Activated CD8-positive, alpha-beta memory T cell treated with anti-CD3 and anti-CD28 coated beads, Interleukin-2, amount 50 U/mL, for 24 hours (primary cell): ENCODE measurements around the gene SMIM13.

Source experiments
- DNase-seq: peaks from one replicate; pipeline ENCODE4 v3.0.0-alpha.2; 2020; ENCODE audit errors: extremely low read depth

SMIM13 gene

DNA sequence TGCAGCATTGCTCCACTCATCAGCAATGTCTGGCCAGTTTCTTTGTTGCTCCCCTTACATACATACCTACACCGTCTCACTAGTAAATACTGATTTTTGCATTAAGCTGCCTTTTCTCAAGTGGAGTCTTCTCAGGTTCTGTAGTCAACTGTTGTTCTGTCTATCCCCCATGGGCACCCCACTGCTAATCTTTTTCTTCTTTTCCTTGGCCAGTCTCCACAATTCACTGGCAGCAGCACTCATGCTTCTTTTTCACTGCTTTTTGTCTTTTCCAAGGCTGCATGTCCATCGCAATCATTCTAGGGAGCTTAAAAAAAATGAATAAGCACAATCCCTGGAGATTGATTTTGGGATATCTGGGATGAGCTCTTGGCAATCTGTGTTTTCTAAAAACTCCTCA, 28.2 kb downstream of the SMIM13 start:
- DNase-seq = no peak

DNA sequence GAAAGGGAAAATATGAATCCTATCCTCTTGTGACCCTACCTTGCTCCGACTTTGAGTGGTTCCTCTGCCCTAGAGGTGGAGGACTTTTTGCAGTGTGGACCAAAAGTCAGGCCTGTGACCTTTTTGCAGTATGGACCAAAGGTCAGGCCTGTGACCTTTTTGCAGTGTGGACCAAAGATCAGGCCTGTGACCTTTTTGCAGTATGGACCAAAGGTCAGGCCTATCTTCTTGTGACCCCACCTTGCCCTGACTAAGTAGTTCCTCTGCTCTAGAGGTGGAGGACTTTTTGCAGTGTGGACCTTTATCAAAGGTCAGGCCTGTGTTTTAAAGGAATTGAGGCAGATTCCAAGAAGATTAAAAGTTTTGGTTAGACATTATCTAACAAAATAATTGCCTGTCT, 28.7 kb downstream of the SMIM13 start:
- no peak for DNase-seq

DNA sequence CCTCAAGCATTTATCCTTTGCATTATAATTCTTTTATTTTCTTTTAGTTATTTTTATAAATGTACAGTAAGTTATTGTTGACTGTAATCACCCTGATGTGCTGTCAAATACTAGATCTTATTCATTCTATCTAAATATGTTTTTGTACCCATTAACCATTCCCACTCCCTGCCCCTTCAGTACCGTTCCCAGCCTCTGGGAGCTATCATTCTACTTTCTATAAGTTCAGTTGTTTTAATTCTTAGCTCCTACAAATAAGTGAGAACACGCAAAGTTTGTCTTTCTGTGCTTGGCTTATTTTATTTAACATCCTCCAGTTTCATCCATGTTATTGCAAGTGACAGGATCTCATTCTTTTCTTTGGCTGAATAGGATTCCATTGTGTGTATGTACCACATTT, 30.3 kb downstream of the SMIM13 start:
- no peak for DNase-seq

DNA sequence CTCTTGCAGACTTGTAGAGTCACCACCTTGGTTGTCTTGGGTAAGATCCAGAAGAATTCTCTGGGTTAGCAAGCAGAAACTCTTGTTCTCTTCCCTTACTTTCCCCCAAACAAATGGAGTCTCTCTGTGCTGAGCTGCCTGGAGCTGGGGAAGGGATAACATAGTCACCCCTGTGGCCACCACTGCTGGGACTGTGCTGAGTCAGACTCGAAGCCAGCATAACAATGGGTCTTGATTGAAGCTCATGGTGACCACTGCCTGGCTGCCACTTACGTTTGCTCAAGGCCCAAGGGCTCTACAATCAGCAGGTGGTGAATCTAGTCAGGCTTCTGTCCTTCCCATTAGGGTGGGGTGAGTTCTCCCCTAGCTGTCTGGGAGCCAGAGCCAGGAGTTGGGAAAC, 33.2 kb downstream of the SMIM13 start:
- DNase-seq = no peak

- DNase-seq = no peak
Observed at GRCh38 chr6:11128608-11129007, 35.0 kb downstream of the SMIM13 start.

- no peak for DNase-seq
Observed at GRCh38 chr6:11129908-11130565, 36.4 kb downstream of the SMIM13 start.

DNA sequence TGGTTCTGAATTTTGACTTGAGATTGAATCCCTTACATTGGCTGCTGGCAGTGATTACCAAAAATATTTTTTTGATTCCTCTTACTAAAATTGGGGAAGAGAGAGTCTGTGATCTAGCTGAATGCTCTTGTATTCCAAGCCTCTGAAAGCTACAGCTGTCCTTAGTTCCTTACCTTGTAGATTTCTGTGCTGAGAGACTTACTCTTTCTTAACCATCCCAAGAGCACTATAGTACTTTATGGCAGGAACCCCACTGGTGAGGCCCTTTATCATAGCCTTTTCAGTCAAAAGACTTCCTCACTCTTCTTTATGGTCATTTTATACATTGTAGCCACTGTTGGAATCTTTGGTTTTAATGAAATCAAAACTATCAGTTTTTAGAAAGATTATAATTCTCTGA, 37.0 kb downstream of the SMIM13 start:
- no peak for DNase-seq

DNA sequence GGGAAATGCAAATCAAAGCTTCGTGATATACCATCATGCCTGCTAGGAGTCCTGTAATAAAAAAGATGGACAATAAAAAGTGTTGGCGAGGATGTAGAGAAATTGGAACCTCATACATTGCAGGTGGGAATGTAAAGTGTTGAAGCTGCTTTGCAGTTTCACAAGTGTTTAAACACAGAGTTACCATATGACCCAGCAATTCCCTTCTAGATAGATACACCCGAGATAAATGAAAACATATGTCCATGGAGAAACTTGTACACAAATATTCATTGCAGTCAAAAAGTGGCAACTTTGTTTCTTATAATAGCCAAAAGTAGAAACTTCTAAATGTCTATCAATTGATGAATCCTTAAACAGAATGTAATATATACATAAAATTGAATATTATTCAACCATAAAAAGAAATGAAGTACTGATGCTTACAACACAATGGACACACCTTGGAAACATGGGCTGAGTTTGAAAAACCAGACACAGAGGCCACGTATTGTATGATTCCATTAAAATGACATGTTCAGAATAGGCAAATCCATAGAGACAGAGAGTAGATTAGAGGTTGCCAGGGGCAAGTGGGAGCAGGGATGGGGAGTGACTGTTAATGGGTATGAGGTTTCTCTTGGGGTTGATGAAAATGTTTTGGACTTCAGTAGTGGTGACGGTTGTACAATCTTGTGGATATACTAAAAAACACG, 38.7 kb downstream of the SMIM13 start:
- no peak for DNase-seq

GRCh38 chr6:11133281-11133680, 39.6 kb downstream of the SMIM13 start:
- no peak for DNase-seq

- DNase-seq = no peak
Observed at GRCh38 chr6:11136809-11137208, 43.2 kb downstream of the SMIM13 start.

GRCh38 chr6:11139051-11139960, 45.7 kb downstream of the SMIM13 start:
- DNase-seq = no peak

DNA sequence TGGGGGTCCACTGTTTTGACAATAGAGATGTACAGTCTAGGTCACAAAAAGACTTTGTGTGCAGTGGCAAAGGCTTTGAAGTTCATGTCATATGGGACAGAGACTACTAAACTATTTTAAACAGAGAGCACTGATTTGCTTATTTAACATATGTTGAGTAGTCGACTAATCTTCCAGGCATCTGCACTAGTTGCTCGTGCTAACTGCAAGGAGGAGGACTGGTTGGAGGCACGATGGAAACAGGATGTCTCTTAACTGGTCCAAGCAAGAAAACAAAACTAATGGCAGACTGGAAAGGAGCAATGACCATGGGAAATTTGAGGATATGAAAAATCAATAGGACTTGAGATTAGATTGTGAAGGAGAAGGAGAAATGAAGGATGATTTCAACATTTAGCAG, 46.4 kb downstream of the SMIM13 start:
- DNase-seq = no peak

- DNase-seq = no peak
Observed at GRCh38 chr6:11141295-11141694, 47.7 kb downstream of the SMIM13 start.

DNA sequence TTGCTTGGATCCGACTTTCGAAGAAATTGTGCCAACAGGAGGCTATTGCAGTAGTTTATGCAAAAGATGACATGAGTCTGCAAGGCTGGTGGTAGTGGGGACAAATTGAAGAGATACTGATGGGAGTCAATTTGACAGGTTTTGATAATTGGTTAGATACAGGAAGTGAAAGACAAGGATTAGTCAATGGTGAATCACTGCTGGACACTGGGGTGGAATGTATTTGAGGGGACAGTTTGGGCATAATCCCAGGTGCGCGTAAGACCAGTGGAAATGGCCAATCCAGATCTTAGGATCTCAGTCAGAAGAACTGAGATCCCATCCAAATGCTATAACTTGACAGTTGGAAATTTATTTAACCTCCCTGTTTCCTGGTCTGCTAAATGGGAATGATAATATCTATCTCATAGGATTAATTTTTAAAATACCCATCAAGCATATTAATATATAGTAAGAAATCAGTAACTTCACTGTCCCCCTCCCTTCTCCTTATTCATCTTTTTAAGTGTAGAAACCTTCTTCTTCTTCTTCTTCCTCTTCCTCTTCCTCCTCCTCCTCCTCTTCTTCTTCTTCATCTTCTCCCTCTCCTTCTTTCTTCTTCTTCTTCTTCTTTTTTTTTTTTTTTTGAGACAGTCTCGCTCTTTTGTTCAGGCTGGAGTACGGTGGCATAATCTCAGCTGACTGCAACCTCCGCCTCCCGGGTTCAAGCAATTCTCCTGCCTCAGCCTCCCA, 48.8 kb downstream of the SMIM13 start:
- DNase-seq = no peak

DNA sequence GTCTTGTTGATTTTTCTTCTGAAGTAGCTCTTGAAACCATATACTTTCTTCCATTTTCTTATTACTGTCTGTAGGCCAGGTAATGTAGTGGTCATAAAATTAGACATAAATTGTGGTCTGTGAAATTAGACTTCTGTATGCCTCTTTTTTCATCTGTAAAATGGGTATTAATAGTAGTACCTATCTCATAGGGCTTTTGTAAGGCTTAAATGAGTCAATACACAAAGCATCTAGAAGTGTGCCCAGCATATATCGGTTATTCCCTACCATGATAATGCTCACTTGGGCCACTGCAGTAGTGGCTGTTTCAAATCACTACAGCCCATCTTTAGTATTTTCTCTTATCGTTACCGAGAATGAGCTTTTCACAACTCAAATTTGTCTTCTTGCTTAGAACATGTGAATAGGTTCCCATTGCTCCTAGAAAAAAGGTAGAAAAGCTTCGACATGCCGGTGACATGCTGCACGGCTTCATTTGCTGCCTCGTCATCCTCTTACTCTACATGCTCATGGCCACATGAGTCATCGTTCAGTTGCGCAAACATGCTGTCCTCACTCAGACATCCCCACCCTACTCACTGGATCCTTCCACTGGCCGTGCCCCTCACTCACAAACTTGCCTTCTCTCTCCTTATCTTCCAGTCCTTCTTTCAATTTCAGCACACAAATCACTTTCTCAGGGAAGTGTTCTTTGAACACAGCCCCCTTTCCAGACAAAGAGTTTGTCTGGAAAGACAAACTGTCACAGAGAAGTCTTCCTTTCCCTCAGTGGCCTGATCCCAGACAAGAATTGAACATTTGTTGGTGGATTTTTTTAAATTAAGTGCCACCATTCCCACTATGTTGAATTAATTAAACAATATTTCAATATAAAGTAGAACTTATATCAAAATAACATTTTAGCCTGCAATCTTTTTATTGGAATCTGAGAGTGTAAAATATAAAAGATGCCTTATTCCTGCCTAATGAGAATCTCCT, 50.0 kb downstream of the SMIM13 start:
- DNase-seq = no peak

DNA sequence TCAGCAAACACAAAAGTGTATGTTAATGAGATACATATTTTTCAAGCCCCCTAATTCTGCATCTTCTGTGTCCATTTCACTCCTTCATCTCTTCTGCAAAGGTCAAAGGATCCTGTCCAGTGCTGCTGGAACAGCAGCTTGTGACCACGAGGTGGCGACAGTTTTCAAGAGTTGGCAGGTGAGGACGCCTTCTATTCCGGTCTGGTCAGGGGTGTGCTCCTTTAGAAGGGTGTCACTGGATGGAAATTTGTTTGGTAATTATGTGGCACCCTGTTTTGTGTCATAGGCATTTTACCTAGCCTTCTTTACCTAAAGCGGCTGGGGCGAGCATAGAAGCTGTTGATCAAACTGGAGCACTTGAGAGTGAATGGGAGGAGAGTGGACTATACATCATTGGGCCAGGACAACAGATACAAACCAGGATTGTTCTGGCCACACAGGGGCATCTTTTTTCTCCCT, 50.8 kb downstream of the SMIM13 start:
- DNase-seq = peak; percentile 44

DNA sequence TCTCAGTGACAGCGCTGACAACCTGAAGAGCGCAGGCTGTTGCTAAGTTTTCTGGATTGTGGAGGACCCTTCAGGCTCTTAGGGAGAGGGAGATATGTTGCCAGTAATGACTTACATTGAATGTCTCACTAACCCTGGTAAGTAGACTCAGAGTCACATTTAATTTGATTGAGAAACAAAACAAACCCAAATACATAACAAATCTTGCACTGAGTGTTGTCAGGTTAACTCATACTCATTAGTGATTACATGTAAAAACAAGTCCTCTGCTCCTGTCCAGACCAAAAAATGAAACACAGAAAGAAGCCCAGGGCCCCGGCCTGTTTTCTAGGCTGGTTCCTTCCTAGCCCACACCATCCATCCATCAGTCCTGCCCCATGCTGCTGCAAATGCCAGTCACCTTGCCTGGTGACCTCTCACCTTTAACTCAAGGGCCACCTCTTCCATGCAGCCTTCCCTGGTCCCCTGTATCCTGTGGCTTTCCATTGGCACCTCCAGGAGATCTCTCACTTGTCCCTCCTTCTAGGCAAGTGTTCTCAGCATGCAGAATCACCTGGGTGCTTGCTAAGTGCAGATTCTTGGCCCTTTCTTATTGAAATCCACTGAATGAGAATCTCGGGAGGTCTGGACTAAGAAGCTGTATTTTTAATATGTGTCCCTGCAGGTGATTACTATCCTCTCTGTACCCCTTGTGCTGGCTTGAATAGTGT, 52.6 kb downstream of the SMIM13 start:
- DNase-seq = no peak

- DNase-seq = no peak
Observed at GRCh38 chr6:11149551-11149950, 55.9 kb downstream of the SMIM13 start.

GRCh38 chr6:11151488-11151887, 57.9 kb downstream of the SMIM13 start:
- no peak for DNase-seq

GRCh38 chr6:11152581-11152980, 58.9 kb downstream of the SMIM13 start:
- DNase-seq = no peak
